Smooth muscle cell (in vitro differentiated cells): ENCODE data around the gene TCP10L. TPM values are rescaled to one million over a fixed set of nuclear protein-coding genes. Genes with fewer than 3 reads are reported as not detected.
"Not testable (repeated sequence)": the region's sequence is repeated elsewhere in the genome, so short reads cannot be mapped to it uniquely, and the experiment has no call there.

Experiments used
- DNase-seq: peaks from one replicate; lab custom pipeline; 2025; ENCODE audit not compliant: unreplicated experiment; lab: John Stamatoyannopoulos, UW
- H2AFZ ChIP-seq: fragments of 200-600 bp; sonication (generic); 2 replicates; pipeline ENCODE4 v1.6.0; 2016; ENCODE audit warnings: antibody characterized with exemption, low read depth, mild to moderate bottlenecking
- H3F3A ChIP-seq: fragments of 200-600 bp; sonication (generic); 2 replicates; pipeline ENCODE4 v1.6.0; 2017; ENCODE audit warnings: antibody characterized with exemption, low read depth
- H3K27ac ChIP-seq: fragments of 200-600 bp; sonication (generic); 2 replicates; pipeline ENCODE4 v1.5.1; 2016; ENCODE audit warnings: low read depth, mild to moderate bottlenecking
- H3K27me3 ChIP-seq: fragments of 200-600 bp; sonication (generic); 2 replicates; pipeline ENCODE4 v1.6.1; 2016; ENCODE audit warnings: low read depth, mild to moderate bottlenecking
- H3K36me3 ChIP-seq: fragments of 200-600 bp; sonication (generic); 2 replicates; pipeline ENCODE4 v1.5.1; 2016; ENCODE audit warnings: low read depth
- H3K4me1 ChIP-seq: fragments of 200-600 bp; sonication (generic); 2 replicates; pipeline ENCODE4 v1.5.1; 2016; ENCODE audit warnings: low read depth
- H3K4me2 ChIP-seq: fragments of 200-600 bp; sonication (generic); 2 replicates; pipeline ENCODE4 v1.6.0; 2016; ENCODE audit warnings: mild to moderate bottlenecking
- H3K4me3 ChIP-seq: fragments of 200-600 bp; sonication (generic); 2 replicates; pipeline ENCODE4 v1.5.1; 2016; ENCODE audit warnings: mild to moderate bottlenecking
- H3K79me2 ChIP-seq: fragments of 200-600 bp; sonication (generic); 2 replicates; pipeline ENCODE4 v1.6.0; 2016; ENCODE audit warnings: low read depth, mild to moderate bottlenecking
- H3K9ac ChIP-seq: fragments of 200-600 bp; sonication (generic); 2 replicates; pipeline ENCODE4 v1.6.0; 2016; ENCODE audit warnings: low read depth
- H3K9me3 ChIP-seq: fragments of 200-600 bp; sonication (generic); replicated peaks from 2 replicates; pipeline ENCODE4 v1.5.1; 2016; ENCODE audit warnings: low read depth
- H4K20me1 ChIP-seq: fragments of 200-600 bp; sonication (generic); 2 replicates; pipeline ENCODE4 v1.6.0; 2016; ENCODE audit warnings: low read depth
- whole genome bisulfite sequencing: methylation state at CpG from one replicate; pipeline ENCODE4 v1.1.7; 2016; ENCODE audit warnings: low lambda C conversion rate; 5-methylcytosine and 5-hydroxymethylcytosine counted together
- polyA plus RNA-seq: library from polyadenylated mRNA; unstranded; fragments of >200 nt; fragmentation: Nextera tagmentation; extraction: Ambion mirVana; gene quantifications from 2 replicates; pipeline ENCODE4 v1.2.1, GENCODE V29; 2016
- total RNA-seq: library from RNA; depleted of rRNA; stranded (reverse); fragments of >200 nt; gene quantifications from 2 replicates; pipeline ENCODE4 v1.2.3, GENCODE V29; 2014
- TF ChIP-seq, protein P1 (sequence below): fragments of 200-600 bp; sonication (generic); IDR thresholded peaks from 2 replicates; pipeline ENCODE4 v1.5.1; 2017; ENCODE audit warnings: borderline replicate concordance, mild to moderate bottlenecking, antibody characterized with exemption; ENCODE audit not compliant: insufficient read depth, poor library complexity, severe bottlenecking

TCP10L gene
- total and polyA plus RNA-seq, 2 experiments from 2014 or later, result 0.96 TPM; not detected in 1

DNA sequence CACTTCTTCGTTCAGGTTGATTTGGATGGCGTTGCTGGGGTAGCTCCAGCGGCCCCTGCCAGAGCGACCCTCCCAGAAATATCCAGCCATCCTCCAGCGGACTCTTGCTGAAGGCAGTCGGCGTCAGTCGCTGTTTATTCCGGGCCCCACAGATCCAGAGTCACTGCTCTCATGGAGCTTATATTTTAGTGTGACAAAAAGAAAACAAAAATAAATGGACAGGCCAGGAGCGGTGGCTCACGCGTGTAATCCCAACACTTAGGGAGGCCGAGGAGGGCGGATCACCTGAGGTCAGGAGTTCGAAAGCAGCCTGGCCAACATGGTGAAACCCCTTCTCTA lies 27.6 kb upstream of the TCP10L start:
- Histone ChIP-seq H3K4me2 (peak overlapping the region; percentile 98), H3K9ac (peak overlapping the region; percentile 94), H3K79me2 (peaks cover 11% of the 10 kb centered on the region), H2AFZ (peak overlapping the region; percentile 87), H4K20me1 (no peaks in the 10 kb centered on the region), H3K4me3 (peak overlapping the region; percentile 95), H3K27ac (peak overlapping the region; percentile 96), H3K27me3 (peaks cover 4% of the 10 kb centered on the region), H3K9me3 (no peaks in the 10 kb centered on the region), H3F3A (no peaks in the 10 kb centered on the region), H3K4me1 (peaks cover 6% of the 10 kb centered on the region), H3K36me3 (no peaks in the 10 kb centered on the region)
- WGBS, result 9% methylated on average over 15 of the region's 15 CpGs
- TF ChIP-seq, protein P1, sequence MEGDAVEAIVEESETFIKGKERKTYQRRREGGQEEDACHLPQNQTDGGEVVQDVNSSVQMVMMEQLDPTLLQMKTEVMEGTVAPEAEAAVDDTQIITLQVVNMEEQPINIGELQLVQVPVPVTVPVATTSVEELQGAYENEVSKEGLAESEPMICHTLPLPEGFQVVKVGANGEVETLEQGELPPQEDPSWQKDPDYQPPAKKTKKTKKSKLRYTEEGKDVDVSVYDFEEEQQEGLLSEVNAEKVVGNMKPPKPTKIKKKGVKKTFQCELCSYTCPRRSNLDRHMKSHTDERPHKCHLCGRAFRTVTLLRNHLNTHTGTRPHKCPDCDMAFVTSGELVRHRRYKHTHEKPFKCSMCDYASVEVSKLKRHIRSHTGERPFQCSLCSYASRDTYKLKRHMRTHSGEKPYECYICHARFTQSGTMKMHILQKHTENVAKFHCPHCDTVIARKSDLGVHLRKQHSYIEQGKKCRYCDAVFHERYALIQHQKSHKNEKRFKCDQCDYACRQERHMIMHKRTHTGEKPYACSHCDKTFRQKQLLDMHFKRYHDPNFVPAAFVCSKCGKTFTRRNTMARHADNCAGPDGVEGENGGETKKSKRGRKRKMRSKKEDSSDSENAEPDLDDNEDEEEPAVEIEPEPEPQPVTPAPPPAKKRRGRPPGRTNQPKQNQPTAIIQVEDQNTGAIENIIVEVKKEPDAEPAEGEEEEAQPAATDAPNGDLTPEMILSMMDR, result no peak
- no peak for DNase-seq

DNA sequence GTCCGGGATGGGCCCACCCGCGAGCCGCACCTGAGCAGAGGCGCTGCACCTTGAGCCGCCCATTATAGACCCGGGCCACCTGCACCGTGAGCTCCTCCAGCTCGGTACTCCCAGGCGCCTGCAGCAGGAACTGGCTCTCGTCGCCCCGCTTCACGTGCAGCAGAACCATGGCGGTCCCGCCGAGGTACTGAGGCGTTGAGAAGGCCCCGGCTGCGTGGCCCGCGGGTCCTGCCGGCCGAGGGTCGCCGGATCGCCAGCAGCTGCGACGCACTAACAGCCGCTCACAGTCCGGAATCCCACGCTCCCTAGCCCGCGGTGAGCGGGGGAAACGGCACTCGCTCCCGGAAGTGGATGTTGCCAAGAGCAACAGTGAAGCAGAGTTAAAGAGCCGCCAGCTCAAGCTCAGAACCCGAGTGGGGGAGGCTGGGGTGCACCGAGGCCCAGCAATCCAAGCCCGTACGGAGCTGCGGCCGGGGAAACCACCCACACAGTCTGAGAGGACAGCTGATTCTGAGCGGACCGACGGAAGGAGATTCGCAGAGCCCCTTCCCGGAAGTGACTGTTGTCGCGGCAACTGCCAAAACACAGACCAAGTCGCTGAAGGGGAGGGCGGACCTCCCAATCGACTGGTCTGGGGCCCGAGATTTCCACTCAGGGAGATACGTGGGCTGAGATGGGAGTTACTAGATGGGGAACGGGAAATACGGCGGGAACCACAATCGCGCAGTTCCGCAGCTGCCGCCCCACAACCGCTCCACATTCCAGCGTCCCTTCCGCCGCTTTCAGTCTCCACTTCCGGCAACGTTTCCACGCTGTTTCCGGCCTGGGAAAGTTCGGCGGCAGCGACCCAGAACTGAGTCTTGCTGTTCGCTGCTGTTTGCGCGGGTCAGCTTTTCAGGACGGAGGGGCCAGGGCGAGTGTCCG lies 27.0 kb upstream of the TCP10L start, which contains the start of gene CFAP298:
TSS of gene CFAP298 (minus strand) at position 303 of the 924 bp plus-strand sequence. CDS start at position 169, 134 bp downstream.
- H3K27ac ChIP-seq, result peak within 1 kb of the TSS; percentile 96
- TF ChIP-seq, protein P1, result no peak
- H3K9ac ChIP-seq, result peak within 1 kb of the TSS; percentile 94
- under 1% methylated on average over 81 of the region's 81 CpGs for WGBS
- H3K27me3 ChIP-seq, result peaks cover 4% of the 10 kb centered on the region
- H3K4me3 ChIP-seq, result peak within 1 kb of the TSS; percentile 95
- peak within 1 kb of the TSS; percentile 98 for H3K4me2 ChIP-seq
- peaks cover 6% of the 10 kb centered on the region for H3K4me1 ChIP-seq
- H4K20me1 ChIP-seq, result no peaks in the 10 kb centered on the region
- peaks cover 11% of the 10 kb centered on the region for H3K79me2 ChIP-seq
- H3K9me3 ChIP-seq, result no peaks in the 10 kb centered on the region
- peak; percentile 65 for DNase-seq
- peak within 1 kb of the TSS; percentile 87 for H2AFZ ChIP-seq
- no peaks in the 10 kb centered on the region for H3F3A ChIP-seq
- H3K36me3 ChIP-seq, result no peaks in the 10 kb centered on the region

DNA sequence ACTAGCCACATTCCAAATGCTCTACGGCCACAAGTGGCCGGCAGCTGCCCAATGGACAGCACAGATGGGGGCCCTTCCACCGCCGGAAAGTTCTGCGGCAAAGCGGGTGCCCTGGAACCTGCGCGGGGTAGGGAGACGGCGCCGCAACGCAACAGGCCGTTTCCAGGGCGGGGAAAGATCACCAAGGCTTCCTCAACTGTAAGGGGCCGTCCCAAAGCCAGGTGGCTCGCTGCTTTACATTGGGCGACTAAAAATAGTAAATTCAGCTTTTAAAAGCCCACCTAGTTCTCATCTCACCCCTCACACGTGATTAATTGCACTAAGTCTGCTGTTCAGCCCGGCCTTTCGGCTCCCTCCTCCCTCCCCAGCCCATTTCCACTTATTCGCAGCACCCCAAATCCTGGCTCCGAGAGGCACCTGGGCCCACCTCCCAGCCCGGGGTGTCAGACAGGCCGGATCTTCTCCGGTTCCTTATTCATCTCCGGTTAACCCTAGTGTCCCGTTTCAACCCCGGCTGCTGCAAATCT lies 26.2 kb upstream of the TCP10L start:
- TF ChIP-seq, protein P1, result no peak
- Histone ChIP-seq H4K20me1 (no peaks in the 10 kb centered on the region), H3K27me3 (peaks cover 4% of the 10 kb centered on the region), H2AFZ (peak overlapping the region; percentile 87), H3K4me3 (peak overlapping the region; percentile 95), H3K4me1 (peaks cover 6% of the 10 kb centered on the region), H3K79me2 (peaks cover 11% of the 10 kb centered on the region), H3K9me3 (no peaks in the 10 kb centered on the region), H3K36me3 (no peaks in the 10 kb centered on the region), H3K9ac (peak overlapping the region; percentile 94), H3K27ac (peak overlapping the region; percentile 96), H3K4me2 (peak overlapping the region; percentile 98), H3F3A (no peaks in the 10 kb centered on the region)
- under 1% methylated on average over 28 of the region's 28 CpGs for WGBS
- no peak for DNase-seq

DNA sequence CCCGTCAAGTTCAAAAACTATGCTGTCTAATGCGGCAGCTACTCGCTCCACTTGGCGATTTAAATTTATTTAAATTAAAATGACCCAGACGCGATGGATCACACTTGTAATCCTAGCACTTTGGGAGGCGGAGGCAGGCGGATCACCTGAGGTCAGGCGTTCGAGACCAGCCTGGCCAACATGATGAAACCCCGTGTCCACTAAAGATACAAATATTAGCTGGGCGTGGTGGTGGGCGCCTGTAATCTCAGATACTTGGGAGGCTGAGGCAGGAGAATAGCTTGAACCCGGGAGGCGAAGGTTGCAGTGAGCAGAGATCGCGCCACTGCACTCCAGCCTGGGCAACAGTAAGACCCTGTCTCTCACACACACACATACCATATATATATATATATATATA lies 25.6 kb upstream of the TCP10L start:
- H3K4me2 ChIP-seq, result peak overlapping the region; percentile 98
- not testable (repeated sequence) for H3K9me3 ChIP-seq, H4K20me1 ChIP-seq, DNase-seq, H3K27ac ChIP-seq, H3K4me1 ChIP-seq, H3K27me3 ChIP-seq, H2AFZ ChIP-seq, H3F3A ChIP-seq, H3K36me3 ChIP-seq
- H3K4me3 ChIP-seq, result peak overlapping the region; percentile 95
- H3K9ac ChIP-seq, result peak overlapping the region; percentile 7
- H3K79me2 ChIP-seq, result peaks cover 11% of the 10 kb centered on the region
- 81% methylated on average over 17 of the region's 17 CpGs for WGBS
